Ammon's horn (tissue), 1 donor: ENCODE data around the gene PDGFB.

Experiments
- DNase-seq: peaks from one replicate; pipeline ENCODE4 v3.0.0-alpha.2; 2016; ENCODE audit warnings: low spot score

Gene PDGFB

DNA sequence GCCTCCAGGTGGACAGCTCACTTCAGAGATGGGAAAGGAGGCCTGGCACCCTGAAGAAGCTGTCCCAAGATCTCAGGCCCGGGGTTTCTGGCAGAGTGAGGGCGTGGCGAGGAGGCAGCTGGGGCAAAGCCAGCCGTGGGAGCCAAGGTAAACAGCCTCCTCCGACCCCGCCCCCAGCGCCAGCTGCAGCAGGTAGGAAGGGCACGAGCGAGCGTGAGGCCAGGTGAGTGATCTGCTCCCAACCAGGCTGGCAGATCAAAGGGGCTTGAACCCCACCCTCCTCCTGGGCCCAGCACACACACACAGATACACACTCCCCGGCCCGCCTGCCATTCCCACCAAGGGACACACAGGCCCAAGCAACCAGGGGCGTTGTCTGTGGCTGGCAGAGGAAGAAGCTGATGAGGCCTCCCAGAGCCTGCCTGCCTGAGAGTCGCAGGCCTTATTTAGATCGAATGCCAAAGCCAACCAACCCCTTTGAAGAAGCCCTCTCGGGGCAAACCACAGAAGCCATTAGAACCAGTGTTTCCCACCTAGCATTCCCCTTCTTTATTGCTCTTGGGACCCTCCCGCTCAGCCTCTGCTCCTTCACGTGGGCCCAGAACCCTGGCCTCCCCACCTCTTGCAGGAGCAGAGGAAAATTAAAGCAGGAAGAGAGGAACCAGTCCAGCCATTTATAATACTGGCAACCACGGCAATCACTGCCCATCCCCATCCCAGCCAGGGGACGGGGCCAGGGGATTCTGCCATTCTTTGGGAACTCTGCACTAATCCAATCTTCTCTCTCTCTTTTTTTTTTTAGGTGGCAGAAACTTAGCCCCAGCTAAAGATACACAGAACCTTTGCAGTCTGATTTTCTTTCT, 5.0 kb downstream of the PDGFB start:
- no peak for DNase-seq

DNA sequence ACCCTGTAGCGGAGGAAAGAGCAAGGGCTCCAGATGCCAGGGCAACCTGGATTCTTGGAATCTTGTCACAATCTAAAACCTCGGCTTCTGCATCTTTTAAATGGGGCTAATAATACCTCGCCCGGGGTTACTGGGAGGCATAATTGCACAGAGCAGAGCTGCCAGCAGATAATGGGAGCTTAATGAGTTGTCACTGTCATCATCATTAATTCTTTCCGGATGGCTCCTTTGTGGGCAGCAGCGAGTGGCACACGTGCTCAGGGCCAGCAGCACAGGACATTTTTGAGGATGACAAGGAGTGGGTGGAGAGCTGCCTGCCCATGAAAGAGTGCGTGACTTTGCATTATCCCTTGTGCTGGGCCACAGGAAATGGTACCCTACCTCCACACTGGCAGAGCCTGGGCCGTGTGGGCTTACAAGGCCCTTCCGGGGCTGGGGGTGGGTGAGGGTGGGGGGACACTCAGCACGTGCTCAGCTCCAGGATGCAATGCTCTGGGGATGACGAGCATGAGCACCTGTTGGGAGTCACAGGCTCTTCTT, 5.7 kb downstream of the PDGFB start:
- DNase-seq = no peak

GRCh38 chr22:39238561-39238960, 6.2 kb downstream of the PDGFB start:
- DNase-seq = no peak

DNA sequence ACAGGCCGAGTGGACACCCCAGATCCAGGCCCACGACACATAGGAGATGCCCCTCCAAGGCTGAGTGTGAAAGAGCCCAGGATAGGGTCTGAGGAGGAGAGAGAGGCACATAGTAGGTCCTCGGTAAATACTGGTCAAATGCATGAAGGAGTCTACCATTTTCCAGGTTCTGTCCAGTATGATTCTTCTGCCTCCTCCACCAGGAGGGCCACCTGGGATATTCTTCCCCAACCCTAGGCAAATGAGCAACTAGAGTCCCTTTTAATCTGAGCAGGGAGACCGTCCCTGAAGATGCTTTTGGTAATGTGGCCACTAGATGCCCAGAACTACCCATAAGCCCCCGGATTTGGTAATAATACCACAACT, 6.7 kb downstream of the PDGFB start:
- no peak for DNase-seq

GRCh38 chr22:39237318-39238100, 7.3 kb downstream of the PDGFB start:
- no peak for DNase-seq

DNA sequence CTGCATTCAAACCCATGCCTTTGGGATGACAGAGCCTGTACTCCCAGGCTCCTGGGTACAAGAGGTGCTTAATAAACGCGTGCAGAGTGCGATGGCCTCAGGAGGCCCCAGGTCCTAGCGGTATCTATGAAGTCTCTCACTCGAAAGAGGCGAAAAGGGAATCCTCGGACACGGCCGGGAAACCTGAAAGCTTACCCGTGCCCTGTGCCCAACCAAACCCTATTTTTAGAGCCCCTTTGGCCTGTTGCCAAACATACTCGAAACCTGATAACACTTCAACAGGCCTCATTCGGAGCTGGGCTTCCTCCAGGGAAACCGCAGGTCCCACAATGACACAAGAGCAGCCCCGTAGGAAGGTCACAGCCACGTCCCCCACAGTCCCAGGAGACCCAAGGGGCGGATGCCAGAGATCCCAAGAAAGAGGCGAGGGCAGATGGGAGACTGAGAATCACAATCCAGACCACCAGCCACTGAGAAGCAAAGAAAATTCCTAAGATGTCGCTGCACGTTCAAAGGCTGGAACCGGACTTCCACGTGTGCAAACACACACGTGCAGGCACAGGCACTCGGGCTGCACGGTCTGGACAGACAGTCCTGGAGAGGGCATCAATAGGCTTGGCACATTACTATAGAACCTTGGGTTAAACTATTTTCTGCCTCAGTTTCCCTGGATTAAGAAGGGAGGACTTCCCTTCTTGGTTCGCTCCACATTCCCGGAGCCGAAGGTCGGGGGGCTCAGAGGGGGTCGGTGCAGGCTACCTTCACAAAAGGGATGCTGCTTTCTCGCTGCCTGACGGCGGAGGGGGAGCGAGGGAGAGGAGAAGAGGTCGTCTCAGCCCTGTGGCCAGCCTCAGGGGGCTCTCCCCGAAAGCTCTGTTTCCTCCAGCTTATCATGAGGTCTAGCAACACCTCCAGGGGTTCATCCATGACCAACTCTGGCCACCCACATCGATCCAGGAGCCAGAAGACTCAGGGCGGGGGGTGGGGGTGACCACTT, 8.2 kb downstream of the PDGFB start:
- DNase-seq = no peak

- no peak for DNase-seq
Observed at GRCh38 chr22:39234867-39235687, 9.7 kb downstream of the PDGFB start.

DNA sequence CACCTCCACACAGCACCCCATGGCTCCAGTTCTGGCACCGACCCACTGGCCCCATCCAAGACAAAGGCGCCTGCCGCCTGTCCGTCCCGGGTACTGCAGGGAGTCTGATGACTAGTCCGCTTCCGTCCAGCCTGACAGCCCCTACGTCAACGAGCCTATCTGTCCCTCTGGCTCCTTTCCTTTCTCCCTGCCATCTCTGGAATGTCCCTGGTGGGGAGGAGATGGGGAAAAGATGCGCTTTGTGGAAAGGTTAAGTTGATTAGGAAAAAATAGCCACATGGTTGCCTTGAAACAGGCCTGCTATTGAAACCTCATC, 10.4 kb downstream of the PDGFB start:
- DNase-seq = no peak

- no peak for DNase-seq
Observed at GRCh38 chr22:39233710-39234471, 10.9 kb downstream of the PDGFB start.

GRCh38 chr22:39232806-39233709, 11.7 kb downstream of the PDGFB start:
- DNase-seq = no peak

- no peak for DNase-seq
Observed at GRCh38 chr22:39232246-39232645, 12.5 kb downstream of the PDGFB start.

DNA sequence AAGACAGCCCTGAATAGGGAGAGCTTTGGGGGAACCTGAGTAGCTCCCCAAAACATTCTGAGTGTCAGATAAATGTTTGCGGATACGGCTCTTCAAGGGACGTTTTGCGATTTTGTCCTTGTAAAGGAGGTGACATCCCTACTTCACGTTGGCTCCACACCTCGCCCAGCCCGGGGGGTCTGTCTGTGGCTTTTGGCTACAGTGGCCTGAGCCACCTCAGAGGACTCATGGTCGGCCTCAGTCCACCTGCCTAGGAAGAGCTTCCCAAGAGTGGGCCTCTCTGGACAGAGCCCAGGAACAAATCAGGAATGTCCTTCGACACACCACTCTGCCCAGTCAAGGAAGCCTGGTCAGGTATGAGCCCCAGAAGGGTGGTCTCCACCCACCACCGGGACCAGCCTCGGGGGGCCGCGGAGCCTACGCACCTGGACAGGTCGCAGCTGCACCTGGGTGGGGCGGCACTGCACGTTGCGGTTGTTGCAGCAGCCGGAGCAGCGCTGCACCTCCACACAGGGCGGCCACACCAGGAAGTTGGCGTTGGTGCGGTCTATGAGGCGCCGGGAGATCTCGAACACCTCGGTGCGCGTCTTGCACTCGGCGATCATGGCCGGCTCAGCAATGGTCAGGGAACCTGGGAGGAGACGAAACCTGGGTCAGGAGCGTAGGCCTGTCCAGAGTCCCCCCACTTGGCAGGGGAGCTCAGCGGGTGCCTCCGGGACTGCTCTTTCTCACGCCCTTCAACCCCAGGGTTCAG, 13.4 kb downstream of the PDGFB start:
- no peak for DNase-seq

- DNase-seq = no peak
Observed at GRCh38 chr22:39230261-39231196, 14.3 kb downstream of the PDGFB start.

- DNase-seq = no peak
Observed at GRCh38 chr22:39229688-39230260, 15.0 kb downstream of the PDGFB start.

GRCh38 chr22:39229075-39229474, 15.7 kb downstream of the PDGFB start:
- DNase-seq = no peak

DNA sequence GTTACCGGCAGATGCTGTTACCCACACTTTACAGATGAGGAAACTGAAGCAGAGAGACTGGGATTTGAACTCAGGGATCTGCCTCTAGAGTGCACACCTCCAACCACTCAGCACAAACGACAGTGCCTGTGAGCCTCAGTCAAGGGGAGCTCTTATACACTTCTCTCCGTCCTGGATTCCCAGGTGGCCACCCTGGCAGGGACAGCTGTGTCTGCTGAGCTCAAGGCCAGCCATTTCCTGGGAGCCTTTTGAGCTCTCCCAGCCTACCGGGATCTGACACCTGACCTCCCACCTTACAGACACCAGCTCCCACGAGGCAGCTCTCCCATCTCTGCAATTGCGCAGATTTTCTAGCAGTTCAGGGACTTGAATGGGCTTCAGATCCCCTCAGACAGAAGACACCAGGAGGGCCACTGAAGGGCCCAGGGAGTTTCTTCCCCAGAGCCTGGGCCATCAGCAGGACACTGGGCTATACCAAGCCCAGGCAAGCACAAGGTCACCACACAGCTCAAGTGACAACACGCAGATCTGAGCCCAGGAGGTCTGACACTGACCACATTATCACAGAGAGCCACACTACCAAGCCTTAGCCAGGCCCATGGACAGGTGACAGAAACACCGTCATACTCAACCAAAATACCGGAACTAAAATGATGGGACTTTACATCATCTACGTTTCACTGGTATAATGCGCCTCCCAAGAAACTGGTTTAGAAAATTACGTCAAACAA, 17.1 kb downstream of the PDGFB start:
- DNase-seq = no peak
